Measurements from ENCODE around the gene TM7SF2.

DNA sequence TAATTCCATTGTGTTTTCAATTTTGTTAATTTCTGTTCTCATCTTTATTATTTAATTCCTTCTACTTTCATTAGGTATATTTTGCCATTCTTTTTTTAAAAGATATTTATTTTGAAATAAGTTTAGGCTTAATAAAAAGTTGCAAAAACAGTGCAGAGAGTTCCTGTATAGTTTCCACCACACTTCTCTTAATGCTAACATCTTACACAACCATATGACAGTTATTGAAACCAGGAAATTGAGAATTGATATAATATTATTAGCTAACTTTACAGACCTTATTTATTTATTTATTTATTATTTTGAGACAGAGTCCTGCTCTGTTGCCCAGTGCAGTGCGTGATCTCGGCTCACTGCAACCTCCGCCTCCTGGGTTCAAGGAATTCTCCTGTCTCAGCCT is 44.6 kb downstream of the TM7SF2 start:
- TF ChIP-seq TBL1XR1 (IDR thresholded peaks at IDR 0.05; ENCODE audit: borderline replicate concordance, low read length, partially characterized antibody) (no peak), PRPF4 (IDR thresholded peaks at IDR 0.05; ENCODE audit: low read depth, low read length, poor library complexity, severe bottlenecking) (no peak)
- TF ChIP-seq, protein P1, sequence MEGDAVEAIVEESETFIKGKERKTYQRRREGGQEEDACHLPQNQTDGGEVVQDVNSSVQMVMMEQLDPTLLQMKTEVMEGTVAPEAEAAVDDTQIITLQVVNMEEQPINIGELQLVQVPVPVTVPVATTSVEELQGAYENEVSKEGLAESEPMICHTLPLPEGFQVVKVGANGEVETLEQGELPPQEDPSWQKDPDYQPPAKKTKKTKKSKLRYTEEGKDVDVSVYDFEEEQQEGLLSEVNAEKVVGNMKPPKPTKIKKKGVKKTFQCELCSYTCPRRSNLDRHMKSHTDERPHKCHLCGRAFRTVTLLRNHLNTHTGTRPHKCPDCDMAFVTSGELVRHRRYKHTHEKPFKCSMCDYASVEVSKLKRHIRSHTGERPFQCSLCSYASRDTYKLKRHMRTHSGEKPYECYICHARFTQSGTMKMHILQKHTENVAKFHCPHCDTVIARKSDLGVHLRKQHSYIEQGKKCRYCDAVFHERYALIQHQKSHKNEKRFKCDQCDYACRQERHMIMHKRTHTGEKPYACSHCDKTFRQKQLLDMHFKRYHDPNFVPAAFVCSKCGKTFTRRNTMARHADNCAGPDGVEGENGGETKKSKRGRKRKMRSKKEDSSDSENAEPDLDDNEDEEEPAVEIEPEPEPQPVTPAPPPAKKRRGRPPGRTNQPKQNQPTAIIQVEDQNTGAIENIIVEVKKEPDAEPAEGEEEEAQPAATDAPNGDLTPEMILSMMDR (CRISPR knock-in tag; IDR thresholded peaks at IDR 0.05) = no peak

Data from HepG2 (cell line).